Neutrophil (primary cell): ENCODE data around the gene FADS3.

Source experiments
- H3K27ac ChIP-seq: fragments of 200-600 bp; sonication (generic); 2 replicates; pipeline ENCODE4 v1.5.1; 2016; ENCODE audit warnings: mild to moderate bottlenecking, moderate library complexity
- H3K27me3 ChIP-seq: fragments of 200-600 bp; sonication (generic); 2 replicates; pipeline ENCODE4 v1.6.0; 2016; ENCODE audit warnings: mild to moderate bottlenecking
- H3K36me3 ChIP-seq: fragments of 200-600 bp; sonication (generic); 2 replicates; pipeline ENCODE4 v1.5.1; 2017
- H3K4me1 ChIP-seq, 2 experiments: fragments of 200-600 bp in 1 of 2; sonication (generic) in 1 of 2; 1 replicate in 1 of 2; 2 replicates in 1 of 2; pipeline versions ENCODE4 v1.5.1 to v1.6.1; 2013 to 2016; ENCODE audit warnings: low read depth in 1 of 2, low read length in 1 of 2, mild to moderate bottlenecking in 1 of 2, moderate library complexity in 1 of 2; ENCODE audit not compliant: control insufficient read depth in 1 of 2, insufficient read depth in 1 of 2
- H3K4me3 ChIP-seq, 2 experiments: fragments of 200-600 bp in 1 of 2; sonication (generic) in 1 of 2; 1 replicate in 1 of 2; 2 replicates in 1 of 2; pipeline ENCODE4 v1.5.1; 2013 to 2016; ENCODE audit warnings: low read depth in 1 of 2, low read length in 1 of 2, mild to moderate bottlenecking in 1 of 2, moderate library complexity in 1 of 2
- H3K9me3 ChIP-seq: fragments of 200-600 bp; sonication (generic); 2 replicates; pipeline ENCODE4 v1.5.1; 2016
- TF ChIP-seq, protein P1 (sequence below): fragments of 200-600 bp; sonication (generic); IDR thresholded peaks from 2 replicates; pipeline ENCODE4 v1.5.1; 2016; ENCODE audit warnings: antibody characterized with exemption

Gene FADS3

DNA sequence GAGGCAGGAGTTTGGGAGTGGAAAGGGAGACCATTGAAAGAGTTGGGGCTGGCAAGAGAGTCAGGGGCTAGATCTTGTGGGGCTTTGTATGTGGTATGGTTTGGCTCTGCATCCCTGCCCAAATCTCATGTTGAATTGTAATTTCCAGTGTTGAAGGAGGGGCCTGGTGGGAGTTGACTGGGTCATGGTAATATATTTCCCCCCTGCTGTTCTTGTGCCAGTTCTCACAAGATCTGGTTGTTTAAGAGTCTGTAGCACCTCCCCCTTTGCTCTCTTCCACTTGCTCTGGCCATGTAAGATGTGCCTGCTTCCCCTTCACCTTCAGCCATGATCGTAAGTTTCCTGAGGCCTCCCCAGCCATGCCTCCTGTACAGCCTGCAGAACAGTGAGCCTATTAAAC is 36.2 kb upstream of the FADS3 start:
- Histone ChIP-seq H3K4me3 (no peak overlapping the region), H3K9me3 (no peaks in the 10 kb centered on the region), H3K27ac (no peak overlapping the region), H3K4me1 (peaks cover 12 to 14% of the 10 kb centered on the region in 2 experiments), H3K36me3 (no peaks in the 10 kb centered on the region), H3K27me3 (no peaks in the 10 kb centered on the region)
- TF ChIP-seq, protein P1, sequence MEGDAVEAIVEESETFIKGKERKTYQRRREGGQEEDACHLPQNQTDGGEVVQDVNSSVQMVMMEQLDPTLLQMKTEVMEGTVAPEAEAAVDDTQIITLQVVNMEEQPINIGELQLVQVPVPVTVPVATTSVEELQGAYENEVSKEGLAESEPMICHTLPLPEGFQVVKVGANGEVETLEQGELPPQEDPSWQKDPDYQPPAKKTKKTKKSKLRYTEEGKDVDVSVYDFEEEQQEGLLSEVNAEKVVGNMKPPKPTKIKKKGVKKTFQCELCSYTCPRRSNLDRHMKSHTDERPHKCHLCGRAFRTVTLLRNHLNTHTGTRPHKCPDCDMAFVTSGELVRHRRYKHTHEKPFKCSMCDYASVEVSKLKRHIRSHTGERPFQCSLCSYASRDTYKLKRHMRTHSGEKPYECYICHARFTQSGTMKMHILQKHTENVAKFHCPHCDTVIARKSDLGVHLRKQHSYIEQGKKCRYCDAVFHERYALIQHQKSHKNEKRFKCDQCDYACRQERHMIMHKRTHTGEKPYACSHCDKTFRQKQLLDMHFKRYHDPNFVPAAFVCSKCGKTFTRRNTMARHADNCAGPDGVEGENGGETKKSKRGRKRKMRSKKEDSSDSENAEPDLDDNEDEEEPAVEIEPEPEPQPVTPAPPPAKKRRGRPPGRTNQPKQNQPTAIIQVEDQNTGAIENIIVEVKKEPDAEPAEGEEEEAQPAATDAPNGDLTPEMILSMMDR: no peak

DNA sequence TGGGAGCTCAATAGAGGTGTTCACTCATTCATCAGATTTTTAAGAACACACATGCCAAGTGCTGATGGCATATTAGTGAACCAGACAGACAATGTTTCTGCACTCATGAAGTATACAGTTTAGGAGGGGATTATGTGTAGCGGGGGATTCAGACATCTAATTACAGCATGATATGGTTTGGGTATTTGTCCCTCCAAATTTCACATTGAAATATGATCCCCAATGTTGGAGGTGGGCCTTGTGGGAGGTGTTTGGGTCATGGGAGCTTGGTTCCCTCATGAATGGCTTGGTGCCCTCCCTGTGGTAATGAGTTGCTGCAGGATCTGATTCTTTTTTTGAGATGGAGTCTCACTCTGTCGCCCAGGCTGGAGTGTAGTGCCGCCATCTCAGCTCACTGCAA is 34.9 kb upstream of the FADS3 start:
- Histone ChIP-seq H3K4me3 (no peak overlapping the region), H3K27ac (no peak overlapping the region), H3K27me3 (no peaks in the 10 kb centered on the region), H3K9me3 (no peaks in the 10 kb centered on the region), H3K4me1 (peaks cover 25 to 27% of the 10 kb centered on the region in 2 experiments), H3K36me3 (no peaks in the 10 kb centered on the region)
- TF ChIP-seq, protein P1: no peak

DNA sequence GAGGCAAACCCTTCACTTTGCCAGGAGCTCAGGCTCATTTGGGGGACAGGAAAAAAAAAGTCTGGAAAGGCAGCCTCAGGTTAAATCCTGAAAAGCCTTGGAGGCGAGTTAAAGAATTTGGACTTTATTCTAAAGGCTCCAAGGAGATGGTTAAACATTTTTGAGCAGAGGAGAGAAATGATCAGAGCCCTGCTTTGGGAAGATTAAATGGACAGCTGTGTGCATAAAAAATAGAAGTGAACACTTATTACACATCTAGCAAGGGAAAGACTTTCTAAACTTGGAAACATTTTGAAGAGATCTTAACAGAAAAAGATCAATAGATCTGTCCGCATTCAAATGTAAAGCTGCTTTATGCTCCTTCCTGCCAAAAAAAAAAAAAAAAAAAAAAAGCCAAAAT is 34.4 kb upstream of the FADS3 start:
- Histone ChIP-seq H3K27ac (no peak overlapping the region), H3K4me1 (peaks cover 28 to 30% of the 10 kb centered on the region in 2 experiments), H3K27me3 (no peaks in the 10 kb centered on the region), H3K9me3 (no peaks in the 10 kb centered on the region), H3K4me3 (no peak overlapping the region), H3K36me3 (no peaks in the 10 kb centered on the region)
- TF ChIP-seq, protein P1: no peak

- Histone ChIP-seq H3K4me1 (peaks cover 28 to 37% of the 10 kb centered on the region in 2 experiments), H3K27me3 (peaks cover 3% of the 10 kb centered on the region)
- TF ChIP-seq, protein P1: no peak
Observed at GRCh38 chr11:61924064-61924455, 32.7 kb upstream of the FADS3 start.

DNA sequence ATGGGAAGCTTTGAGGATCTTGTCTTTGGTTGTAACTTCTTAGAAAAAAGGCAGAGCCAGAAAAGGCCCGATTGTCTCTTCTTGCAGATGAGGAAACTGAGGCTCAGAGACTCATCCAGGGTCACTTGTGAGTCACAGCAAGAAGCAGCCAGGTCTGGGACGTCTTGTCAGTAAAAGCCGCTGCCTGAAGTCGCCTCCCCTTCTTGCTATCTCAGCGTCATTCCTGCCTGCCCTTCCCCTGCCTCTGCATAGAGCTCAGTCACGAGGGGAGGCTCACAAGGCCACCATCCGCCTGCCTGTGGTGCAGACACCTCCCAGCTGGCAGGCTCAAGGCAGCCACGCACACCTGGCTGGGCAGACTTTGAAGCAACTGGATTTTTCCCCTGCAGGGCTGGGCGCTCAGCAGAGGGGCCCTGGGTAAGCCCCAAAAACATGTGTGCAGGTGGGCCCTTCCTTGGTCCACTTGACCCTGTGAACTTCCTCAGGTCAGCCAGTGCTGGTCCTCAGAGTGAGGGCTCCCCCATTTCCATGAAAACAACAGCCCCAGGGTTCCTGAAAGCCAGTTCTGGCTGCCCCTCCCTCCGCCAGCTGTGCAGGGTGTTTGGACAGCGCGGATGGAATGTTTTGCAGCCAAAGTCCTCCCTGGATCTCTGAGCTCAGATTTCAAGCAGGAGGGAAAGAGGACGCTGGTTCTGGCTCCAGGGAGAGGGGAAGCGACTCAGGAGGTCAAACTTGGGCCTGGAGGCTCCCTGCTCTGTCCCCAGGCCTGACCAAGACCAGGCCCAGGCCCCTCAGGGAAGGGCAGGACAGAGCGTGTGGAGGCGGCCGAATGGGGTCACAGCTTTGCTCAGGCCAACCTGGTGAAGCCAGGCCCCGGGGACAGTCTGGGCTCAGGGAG is 32.1 kb upstream of the FADS3 start:
- peaks cover 9% of the 10 kb centered on the region for H3K27me3 ChIP-seq
- H3K4me3 ChIP-seq: peak overlapping the region in 1 of 2 experiments; percentile 22
- H3K4me1 ChIP-seq: peaks cover 34 to 43% of the 10 kb centered on the region in 2 experiments
- peak overlapping the region; percentile 66 for H3K27ac ChIP-seq
- no peaks in the 10 kb centered on the region for H3K9me3 ChIP-seq
- TF ChIP-seq, protein P1: no peak
- H3K36me3 ChIP-seq: no peaks in the 10 kb centered on the region

More at GRCh38 chr11:61924064-61924455, 32.7 kb upstream of the FADS3 start:
- Histone ChIP-seq H3K9me3 (no peaks in the 10 kb centered on the region), H3K27ac (no peak overlapping the region), H3K4me3 (no peak overlapping the region), H3K36me3 (no peaks in the 10 kb centered on the region)
